Activated naive CD8-positive, alpha-beta T cell treated with anti-CD3 and anti-CD28 coated beads, Interleukin-2, amount 50 U/mL, for 16 hours (primary cell): ENCODE data around the gene ASB1.
"Not testable (repeated sequence)": the region's sequence is repeated elsewhere in the genome, so short reads cannot be mapped to it uniquely, and the experiment has no call there.

Experiments used
- DNase-seq: peaks from one replicate; pipeline ENCODE4 v3.0.0-alpha.2; 2020; ENCODE audit warnings: low read depth, low spot score

The ASB1 gene

DNA sequence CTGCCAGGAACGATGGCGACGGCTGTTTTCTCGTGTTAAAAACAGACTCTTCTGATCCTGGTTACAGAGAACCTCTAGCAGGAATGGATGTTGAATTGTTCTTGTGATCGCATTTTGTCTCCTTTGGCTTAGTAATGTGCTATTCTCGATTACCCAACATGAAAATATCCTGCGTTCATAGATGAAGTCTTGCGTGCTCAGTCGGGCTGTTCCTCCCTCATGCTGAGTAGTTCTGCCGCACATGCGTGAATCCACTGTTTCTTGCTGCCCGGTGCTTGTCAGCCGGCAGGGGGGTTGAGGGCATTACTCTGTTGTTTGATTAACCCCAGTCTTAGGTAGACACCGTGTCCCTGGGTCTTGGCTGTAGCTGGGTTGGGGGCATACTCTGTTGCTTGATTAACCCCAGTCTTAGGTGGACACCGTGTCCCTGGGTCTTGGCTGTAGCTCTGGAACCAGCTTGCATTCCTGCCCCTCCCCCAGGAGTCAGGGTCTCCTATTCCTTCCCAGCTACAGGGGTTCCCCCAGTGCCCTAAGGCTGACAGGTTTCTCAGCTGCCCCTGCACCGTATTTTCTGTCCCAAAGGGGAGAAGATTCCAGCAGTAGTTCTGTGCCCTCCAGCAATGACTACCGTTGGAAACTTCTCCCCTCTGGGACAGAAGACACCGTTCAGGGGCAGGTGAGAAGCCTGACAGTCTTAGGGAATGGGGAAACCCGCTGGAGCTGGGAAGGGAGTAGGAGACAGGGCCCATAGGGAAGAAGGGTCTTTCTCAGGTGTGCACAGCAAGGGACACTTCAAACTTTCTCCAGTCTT lies 22.1 kb upstream of the ASB1 start:
- no peak for DNase-seq

DNA sequence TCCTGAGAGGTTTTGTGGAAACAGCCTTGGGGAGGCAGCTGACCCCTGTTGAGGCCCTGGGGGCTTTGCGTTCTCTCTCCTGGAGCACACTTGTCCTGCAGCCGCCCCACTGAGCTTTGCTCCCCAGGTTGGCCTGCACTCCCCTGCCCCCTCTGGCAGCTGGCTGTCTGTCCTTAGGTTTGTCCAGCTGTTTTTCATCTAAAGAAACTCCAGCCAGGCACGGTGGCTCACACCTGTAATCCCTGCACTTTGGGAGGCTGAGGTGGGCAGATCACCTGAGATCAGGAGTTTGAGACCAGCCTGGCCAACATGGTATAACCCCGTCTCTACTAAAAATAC lies 21.5 kb upstream of the ASB1 start:
- DNase-seq, result not testable (repeated sequence)

DNA sequence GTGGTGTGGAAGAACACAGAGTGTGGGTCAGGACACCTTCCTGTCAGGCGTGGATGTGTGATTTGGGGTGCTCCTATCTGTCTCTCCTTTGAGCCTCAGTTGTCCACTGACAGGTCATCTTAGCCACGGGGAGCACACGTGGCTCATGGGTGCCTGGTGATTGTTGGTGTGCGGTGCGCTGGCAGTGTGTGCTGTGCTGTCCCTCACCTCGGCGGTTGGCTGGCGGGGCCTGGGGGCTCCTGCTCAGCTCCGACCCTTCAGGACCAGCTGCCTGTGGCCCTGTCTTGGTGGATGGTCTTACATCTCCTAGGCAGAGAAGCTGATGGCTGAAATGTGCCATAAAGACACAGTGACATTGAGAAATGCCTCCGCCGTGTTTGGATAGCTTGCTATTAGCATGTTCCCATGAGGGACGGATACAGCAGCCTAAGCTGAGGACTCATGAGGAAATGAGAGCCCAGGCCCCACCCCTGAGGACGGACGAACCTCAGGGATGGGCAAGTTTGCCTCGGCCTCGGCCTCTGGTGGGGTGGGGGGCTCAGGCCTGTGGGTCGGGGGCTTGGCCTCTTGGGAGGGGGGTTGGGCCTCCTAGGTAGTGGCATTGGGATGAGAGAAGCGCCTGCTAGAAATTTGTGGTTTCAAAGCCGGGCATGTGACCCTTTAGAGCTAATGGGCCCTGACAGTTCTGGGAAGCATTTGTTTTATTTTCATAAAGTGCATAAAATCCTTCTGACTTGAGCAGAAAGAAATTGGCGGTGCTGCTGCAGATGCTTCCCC lies 20.3 kb upstream of the ASB1 start:
- DNase-seq, result no peak

DNA sequence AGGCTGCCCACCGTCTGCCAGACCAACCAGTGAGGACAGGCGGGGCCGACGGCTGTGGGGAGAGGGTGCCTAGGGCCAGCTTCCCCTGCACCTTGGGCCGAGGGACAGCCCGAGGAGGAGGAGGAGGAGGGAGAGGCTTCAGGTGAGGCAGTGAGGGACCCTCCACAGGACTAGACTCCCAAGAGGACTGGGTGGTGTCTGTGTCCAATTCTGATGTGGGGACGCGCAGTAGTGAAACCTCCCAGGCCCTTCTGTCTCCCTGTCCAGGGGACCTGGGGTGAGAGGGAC lies 19.8 kb upstream of the ASB1 start:
- DNase-seq, result no peak

DNA sequence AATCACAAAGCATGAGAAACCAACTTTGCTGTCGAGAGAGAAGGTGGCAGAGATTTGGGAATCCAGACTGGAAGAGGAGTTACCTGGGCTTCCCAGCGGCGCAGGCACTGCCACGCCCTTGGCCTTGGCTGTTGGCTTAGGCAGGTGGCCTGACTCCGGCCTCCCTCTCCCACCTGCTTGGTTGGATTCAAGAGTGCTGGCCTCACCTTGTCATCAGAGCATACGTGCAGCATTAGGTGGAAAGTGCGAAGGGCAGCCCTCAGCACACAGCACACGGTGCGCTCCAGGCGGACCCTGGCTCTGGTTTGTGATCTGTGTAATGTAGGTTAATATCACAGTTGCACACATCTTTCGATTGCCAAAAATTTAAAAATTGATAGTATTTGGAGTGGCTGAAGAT lies 19.2 kb upstream of the ASB1 start:
- no peak for DNase-seq

DNA sequence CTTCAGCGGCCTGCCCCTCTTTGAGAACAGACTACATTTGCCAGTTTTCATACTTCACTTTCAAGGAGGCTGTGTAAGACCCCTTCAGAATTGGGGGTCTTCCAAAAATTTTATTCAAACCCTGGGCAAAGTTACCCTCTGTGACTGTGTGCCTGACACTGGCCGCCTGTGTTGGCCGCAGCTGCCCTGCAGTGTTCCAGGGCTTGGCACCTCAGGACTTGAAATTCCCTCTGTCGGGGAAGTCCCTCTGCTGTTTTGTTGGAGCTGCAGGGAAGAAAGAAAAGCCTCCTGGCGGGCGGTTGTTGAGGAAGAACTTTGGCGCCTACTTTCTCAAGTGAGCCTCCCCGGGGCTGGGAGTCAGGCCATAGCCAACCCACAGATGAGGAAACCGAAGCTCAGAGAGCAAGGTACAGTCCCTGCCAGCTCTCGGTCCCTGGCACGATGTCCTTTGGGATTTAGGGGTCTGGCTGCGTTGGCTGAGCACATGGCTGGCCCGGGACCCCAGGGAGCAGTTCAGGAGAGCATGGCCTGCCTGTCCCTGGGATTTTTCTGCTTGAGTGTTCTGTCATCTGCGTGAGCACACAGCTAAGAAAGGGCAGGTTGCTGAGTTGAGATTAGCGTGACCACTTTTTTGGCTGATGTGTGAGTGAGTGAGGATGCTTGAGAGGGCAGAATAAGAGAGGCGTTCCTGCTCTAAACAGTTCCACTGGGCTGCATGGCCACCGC lies 17.9 kb upstream of the ASB1 start:
- DNase-seq, result no peak

DNA sequence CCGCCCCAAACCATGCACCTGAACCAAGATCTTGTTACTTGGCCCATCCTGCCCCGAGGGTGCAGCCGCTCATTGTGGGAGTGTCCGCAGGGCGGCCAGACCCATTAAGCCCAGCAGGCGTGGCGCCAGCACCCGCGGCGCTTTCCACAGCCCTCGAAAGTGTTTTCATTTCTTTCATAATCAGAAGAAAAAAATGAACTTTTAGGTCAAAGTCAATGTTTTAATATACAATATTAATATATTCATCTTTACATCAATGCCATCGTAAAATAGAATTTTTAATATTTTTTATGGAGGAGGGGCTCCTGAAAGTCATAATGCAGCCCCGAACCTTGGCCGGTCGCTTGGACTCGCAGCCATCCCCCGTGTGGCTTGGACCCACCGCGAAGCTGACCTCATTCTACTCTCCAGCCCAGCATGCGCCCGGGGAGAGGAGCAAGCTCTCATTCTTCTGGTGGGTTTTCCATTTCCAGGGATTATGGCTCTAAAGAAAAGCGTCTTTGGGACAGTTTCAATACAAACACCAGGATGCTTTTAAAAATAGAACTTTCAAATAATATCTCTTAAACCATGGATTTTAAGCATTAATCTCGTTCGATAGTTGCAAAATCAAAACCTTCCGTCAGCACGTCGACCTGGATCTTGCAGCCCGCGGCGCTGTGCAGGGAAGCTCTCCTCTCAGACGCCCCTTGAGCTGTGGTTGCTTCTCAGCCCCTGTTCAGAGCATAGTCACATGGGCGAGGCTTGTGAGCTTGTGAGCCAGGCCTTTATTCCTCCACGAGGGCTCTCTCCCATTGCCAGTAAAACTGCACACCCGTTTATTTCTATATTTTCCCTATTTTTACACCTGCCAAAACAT lies 17.2 kb upstream of the ASB1 start:
- no peak for DNase-seq

DNA sequence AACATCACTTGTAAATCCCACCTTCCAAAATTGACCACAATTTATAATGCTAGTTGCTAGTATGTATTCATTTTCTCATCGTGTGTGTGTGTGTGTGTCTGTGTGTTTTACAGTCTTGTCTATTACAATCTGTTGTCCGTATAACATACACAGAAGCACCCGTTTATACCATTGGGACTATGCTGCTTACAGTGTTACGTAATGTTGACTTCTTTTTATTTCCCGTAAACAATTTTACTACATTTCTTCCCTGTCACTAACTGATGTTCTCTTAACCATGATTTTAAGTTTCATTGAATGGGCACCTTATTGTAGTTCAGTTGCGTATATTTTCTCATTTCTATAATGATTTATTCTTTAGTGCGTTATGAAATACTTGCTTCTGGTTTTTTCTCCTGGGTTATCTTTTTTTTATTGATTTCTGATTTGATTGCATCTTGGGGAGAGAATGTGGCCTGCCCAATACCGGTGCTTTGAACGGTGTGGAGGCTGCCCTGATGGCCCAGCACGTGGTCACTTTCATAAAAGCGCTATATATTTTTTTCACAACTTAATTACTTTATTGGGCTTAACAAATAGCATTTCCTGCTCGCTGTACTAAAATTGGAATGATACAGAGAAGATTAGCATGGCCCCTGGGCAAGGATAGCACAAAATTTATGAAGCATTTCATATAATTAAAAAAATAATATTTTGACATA lies 14.5 kb upstream of the ASB1 start:
- DNase-seq, result no peak

DNA sequence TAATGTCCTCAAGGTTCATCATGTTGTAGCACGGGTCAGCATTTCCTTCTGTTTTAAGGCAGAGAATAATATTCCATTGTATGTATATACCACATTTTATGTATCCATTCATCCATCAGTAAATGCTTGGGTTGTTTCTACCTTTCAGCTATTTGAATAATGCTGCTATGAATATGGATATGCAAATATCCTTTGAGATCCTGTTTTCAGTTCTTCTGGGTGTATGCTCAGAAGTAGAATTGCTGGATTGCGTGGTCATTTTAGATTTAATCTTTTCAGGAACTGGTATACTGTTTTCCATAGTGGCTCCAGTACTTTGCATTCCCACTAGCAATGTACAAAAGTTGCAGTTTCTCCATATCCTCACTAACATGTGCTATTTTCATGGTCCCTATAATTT lies 13.4 kb upstream of the ASB1 start:
- no peak for DNase-seq

DNA sequence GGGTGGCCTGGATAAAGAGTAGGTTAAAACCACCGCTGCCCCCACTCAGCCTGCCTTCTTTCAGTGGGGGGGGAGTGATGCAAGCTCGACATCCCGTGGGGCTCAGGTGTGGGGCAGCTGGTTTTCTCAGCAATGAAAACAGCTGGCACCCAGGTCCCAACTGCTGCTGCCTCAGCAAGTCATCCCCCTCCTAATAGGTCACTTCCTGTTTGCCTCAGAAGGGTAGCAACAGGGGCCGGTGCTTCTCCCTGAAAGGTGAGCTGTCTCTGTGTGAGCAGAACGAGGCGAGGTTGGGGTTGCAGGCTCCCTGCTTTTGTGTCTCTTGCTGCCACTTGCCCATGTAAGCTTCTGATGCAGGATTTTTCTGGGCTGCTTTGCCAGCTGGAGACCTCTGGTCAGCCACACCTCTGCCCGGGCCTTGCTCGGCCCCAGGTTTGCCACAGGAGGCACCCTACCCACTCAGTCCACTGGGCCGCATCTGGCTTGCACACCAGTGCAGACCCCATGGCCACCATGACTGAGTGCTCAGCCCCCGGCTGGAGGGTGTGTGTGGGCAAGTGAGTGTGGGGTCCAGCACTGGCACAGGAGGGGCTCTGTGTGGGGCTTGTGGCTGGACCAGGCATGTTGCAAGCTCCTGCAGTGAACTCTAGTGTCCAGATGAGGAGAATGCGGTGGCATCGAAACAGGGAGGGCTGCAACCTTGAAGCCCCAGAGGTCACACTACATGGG lies 11.5 kb upstream of the ASB1 start:
- no peak for DNase-seq

DNA sequence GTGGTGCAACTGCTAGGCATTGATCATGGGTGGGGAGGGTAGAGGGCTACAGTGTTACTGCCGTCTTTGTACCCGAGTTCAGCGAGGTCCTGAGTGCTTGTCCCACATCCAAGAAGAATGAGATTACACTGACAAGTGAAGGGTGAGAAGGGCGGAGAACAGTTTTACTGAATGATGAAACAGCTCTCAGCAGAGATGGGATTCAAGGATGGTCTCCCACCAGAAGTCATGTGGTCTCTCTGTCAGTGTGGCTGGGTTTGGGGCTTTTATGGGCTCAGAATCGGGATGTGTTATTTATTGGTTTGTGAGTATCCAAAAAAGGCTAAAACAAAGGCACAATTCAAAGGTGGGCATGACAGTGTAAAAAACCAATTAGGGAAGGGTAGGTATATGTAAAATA lies 10.8 kb upstream of the ASB1 start:
- DNase-seq, result no peak

DNA sequence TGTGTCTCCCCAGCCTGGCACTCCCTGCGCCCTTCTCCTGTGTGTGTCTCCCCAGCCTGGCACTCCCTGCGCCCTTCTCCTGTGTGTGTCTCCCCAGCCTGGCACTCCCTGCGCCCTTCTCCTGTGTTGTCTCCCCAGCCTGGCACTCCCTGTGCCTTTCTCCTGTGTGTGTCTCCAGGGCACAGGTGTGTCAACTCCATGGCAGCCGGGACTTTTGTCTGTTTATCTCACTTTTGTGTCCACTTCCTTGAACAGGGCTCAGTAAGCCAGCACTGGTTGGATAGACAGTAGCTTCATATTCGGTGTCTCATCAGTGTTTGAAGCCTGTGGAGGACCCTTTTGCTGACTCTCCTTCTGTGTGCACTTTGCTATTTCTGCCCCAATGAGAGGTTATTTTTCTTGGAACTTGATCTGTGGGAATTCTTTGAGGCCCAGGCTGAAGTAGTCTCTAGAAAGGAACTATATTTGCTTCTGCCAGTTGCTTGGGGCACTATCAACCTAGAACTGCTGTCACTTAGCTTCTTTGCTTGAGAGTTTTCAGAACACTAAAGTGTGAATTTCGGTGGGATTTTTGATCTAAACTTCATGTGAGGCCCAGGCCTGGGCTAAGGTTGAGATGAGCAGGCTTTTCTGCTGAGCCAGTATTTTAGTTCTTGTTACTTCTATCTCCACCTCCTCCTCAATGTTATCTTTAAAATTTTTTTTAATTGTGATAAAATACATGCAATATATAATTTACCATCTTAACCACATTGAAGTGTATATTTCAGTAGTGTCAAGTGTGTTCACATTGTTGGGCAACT lies 8.3 kb upstream of the ASB1 start:
- DNase-seq, result no peak

DNA sequence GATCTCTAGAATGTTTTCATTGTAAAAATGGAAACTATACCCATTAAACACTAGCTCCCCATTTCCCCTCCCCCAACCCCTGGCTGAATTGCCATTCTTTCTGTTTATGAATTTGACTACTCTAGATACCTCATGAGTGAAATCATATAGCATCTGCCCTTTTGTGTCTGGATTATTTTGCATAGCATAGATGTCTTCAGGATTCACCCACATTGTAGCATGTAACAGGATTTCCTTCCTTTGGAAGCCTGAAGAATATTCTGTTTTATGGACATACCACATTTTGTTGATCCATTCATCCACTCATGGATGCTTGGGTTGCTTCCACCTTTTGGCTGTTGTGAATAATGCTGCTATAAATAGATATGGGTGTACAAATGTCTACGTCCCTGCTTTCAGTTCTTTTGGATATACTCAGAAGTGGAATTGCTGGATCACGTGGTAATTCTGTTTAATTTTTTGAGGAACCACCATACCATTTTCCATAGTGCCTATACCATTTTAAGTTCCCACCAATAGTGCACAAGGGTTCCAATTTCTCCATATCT lies 7.7 kb upstream of the ASB1 start:
- DNase-seq, result no peak

DNA sequence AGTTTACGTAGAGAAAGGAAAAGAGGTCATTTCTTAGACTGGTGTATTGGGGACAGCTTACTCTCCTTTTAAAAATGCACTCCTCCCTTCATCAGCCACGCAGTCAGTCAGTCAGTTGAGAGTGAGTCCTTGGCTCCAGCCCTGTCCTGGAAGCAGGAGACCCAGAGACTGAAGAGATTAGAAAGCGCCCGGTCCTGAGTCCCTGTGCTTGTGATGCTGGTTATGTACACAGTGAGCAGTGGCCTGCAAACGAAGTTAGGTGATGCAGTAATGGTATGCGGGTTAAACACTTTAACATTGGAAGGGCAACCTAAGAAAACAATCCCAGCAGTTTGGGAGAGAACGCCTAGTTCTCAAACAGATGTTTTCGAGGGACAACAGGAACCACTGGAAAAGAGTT lies 6.3 kb upstream of the ASB1 start:
- DNase-seq, result no peak

DNA sequence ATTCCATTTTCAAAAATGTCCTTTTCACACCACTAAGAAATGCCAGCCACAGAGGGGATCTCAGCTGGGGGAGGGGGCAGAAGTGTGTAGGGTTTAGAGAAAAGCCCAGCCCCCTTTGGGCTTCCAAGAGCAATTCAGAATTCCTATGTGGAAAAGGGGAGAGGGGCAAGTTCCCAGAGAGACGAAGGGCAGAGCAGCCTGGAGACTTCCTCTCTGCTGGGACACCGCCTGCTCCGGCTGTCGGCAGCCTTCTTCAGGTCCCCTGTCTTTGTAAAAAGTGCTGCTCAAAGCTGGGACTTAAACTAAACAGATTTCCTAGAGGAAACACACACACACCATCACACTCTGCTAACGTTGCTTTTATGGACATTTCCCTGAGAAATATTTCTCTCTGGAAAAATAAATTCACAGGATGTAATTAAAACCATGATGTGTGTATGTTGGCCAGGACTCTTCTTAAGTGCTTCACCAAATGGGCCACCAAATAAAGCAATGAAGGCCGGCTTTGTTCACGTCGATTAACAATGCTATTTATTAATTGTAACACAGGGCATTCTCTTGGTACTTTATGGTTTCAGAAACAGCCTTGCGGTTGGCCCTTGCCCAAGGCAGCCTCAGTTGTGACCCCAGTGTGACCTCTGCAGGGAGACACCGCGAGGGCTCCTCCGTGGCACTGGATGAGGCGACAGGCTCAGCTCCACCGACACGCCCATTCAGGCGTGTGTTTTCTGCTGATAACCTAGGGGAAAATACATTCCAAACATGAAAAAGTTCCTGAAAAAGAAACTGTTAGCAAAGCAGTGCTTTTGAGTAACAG lies 5.6 kb upstream of the ASB1 start:
- no peak for DNase-seq

DNA sequence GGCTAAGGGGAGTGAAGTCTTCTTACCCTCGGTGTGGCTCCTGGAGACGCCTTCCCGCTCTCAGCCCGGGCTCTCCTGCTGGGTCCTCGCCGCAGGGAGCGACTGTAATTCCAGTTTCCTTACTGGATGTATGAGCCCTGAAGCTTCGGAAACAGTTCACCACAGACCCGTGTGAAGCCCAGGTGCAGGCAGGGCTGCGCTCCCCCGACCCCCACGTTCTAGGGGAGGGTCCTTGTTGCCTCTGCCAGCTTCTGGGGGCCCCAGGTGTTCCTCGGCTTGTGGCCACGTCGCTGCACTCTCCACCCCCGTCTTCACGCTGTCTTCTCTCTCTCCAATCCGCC lies 5.1 kb upstream of the ASB1 start:
- no peak for DNase-seq

DNA sequence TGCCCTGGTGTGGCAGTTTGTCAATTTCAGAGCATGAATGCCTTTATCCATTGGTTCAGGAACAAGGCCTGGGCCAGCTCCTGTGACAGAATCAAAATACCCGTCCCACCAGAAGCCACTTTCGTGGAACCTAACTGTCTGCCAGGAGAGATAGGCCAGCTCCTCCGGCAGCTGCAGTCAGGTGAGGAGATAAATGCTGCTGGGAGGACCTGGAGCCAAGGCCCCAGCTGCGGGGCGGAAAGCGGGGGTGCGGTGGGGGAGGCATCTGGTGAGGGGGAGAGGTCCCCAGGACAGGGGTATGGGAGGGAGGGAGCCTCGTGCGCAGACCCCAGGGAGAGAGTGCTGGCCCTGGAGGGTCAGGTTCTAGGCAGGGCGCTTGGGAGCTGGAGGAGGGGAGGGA lies 4.4 kb upstream of the ASB1 start:
- no peak for DNase-seq

DNA sequence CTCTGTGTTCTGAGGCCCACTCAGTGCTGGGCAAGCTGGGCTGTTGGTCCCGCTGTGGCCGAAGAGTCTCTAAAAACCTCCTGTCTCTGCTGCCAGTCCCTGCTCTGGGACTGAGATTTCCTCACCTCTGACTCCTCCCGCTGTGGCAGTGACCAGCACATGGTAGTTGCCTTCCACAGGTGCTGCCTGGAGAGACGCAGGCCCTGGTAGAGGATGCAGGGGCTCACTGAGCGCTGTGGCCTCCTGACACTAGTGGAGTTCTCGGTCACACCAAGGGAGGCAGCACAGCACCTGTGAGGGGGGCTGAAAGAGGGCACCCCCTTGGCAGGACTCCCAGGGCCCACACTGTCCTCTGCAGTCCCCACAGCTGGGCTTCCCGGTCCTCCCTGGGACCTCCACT lies 3.8 kb upstream of the ASB1 start:
- no peak for DNase-seq
